Dendritic cell treated with granulocyte-macrophage colony-stimulating factor and Interleukin-4, amounts not matched to agents 40 ng/mL and 50 ng/mL, for 4 days (primary cell): Measurements from ENCODE around the gene CACNG7.

Source experiments
- H3K27ac Mint-ChIP-seq: one replicate; pipeline ENCODE4 v1.8.0; 2022; ENCODE audit warnings: mild to moderate bottlenecking, mixed read lengths
- H3K27me3 Mint-ChIP-seq: one replicate; pipeline ENCODE4 v1.8.0; 2022; ENCODE audit warnings: mild to moderate bottlenecking, mixed read lengths
- H3K36me3 Mint-ChIP-seq: one replicate; pipeline ENCODE4 v1.8.0; 2022; ENCODE audit warnings: low read depth, mixed read lengths
- H3K4me1 Mint-ChIP-seq: one replicate; pipeline ENCODE4 v1.8.0; 2022; ENCODE audit warnings: low read depth, mixed read lengths
- H3K4me3 Mint-ChIP-seq: one replicate; pipeline ENCODE4 v1.8.0; 2022; ENCODE audit warnings: mild to moderate bottlenecking, moderate library complexity, mixed read lengths
- H3K9me3 Mint-ChIP-seq: one replicate; pipeline ENCODE4 v1.8.0; 2022; ENCODE audit warnings: mixed read lengths
- intact Hi-C: fragments of 100-400 bp; cut with micrococcal nuclease; formaldehyde crosslinking; loops from one replicate; pipeline ENCODE4 v1.15.0; 2022

CACNG7 gene

GRCh38 chr19:53883231-53883661 lies 25.8 kb upstream of the CACNG7 start:
- no peak overlapping the region for H3K27ac Mint-ChIP-seq
- H3K4me3 Mint-ChIP-seq: no peak overlapping the region
- intact Hi-C loops: loop anchor here (5.0 kb wide), 1 partner anchor 41 kb away; no protein-coding TSS in a partner anchor

GRCh38 chr19:53883741-53884140 lies 25.3 kb upstream of the CACNG7 start:
- no peak overlapping the region for H3K27ac Mint-ChIP-seq
- peaks cover 6% of the 10 kb centered on the region for H3K4me1 Mint-ChIP-seq
- H3K36me3 Mint-ChIP-seq: no peaks in the 10 kb centered on the region
- no peaks in the 10 kb centered on the region for H3K9me3 Mint-ChIP-seq
- H3K27me3 Mint-ChIP-seq: peaks cover 46% of the 10 kb centered on the region
- intact Hi-C loops: loop anchor here (5.0 kb wide), 1 partner anchor 41 kb away; no protein-coding TSS in a partner anchor
- H3K4me3 Mint-ChIP-seq: no peak overlapping the region

More at GRCh38 chr19:53883231-53883661, 25.8 kb upstream of the CACNG7 start:
- Mint-ChIP-seq H3K27me3 (peaks cover 46% of the 10 kb centered on the region), H3K36me3 (no peaks in the 10 kb centered on the region), H3K9me3 (no peaks in the 10 kb centered on the region), H3K4me1 (peaks cover 6% of the 10 kb centered on the region)

GRCh38 chr19:53884256-53884655 lies 24.8 kb upstream of the CACNG7 start:
- Mint-ChIP-seq H3K9me3 (no peaks in the 10 kb centered on the region), H3K27ac (no peak overlapping the region), H3K27me3 (peaks cover 49% of the 10 kb centered on the region), H3K4me1 (peaks cover 6% of the 10 kb centered on the region), H3K4me3 (no peak overlapping the region), H3K36me3 (no peaks in the 10 kb centered on the region)
- intact Hi-C loops: loop anchor here (5.0 kb wide), 1 partner anchor 42 kb away; no protein-coding TSS in a partner anchor

GRCh38 chr19:53885036-53885435 lies 24.0 kb upstream of the CACNG7 start:
- Mint-ChIP-seq H3K27me3 (peaks cover 51% of the 10 kb centered on the region), H3K27ac (no peak overlapping the region), H3K9me3 (no peaks in the 10 kb centered on the region), H3K4me1 (peaks cover 9% of the 10 kb centered on the region), H3K4me3 (no peak overlapping the region), H3K36me3 (no peaks in the 10 kb centered on the region)
- intact Hi-C loops: no loop called here

GRCh38 chr19:53892301-53892980 lies 16.6 kb upstream of the CACNG7 start:
- Mint-ChIP-seq H3K4me1 (peaks cover 5% of the 10 kb centered on the region), H3K27me3 (peaks cover 59% of the 10 kb centered on the region), H3K27ac (no peak overlapping the region)

GRCh38 chr19:53892981-53893325 lies 16.1 kb upstream of the CACNG7 start:
- intact Hi-C loops: no loop called here
- no peaks in the 10 kb centered on the region for H3K9me3 Mint-ChIP-seq

More at GRCh38 chr19:53892301-53892980, 16.6 kb upstream of the CACNG7 start:
- no peaks in the 10 kb centered on the region for H3K36me3 Mint-ChIP-seq
- H3K4me3 Mint-ChIP-seq: no peak overlapping the region
- intact Hi-C loops: no loop called here
- H3K9me3 Mint-ChIP-seq: no peaks in the 10 kb centered on the region

GRCh38 chr19:53894707-53895106 lies 14.4 kb upstream of the CACNG7 start:
- Mint-ChIP-seq H3K27ac (no peak overlapping the region), H3K9me3 (no peaks in the 10 kb centered on the region), H3K4me3 (no peak overlapping the region), H3K4me1 (peaks cover 21% of the 10 kb centered on the region), H3K27me3 (peaks cover 74% of the 10 kb centered on the region), H3K36me3 (no peaks in the 10 kb centered on the region)
- intact Hi-C loops: no loop called here

More at GRCh38 chr19:53892981-53893325, 16.1 kb upstream of the CACNG7 start:
- H3K36me3 Mint-ChIP-seq: no peaks in the 10 kb centered on the region
- peaks cover 9% of the 10 kb centered on the region for H3K4me1 Mint-ChIP-seq
- H3K27ac Mint-ChIP-seq: no peak overlapping the region
- H3K4me3 Mint-ChIP-seq: no peak overlapping the region
- peaks cover 61% of the 10 kb centered on the region for H3K27me3 Mint-ChIP-seq

- H3K9me3 Mint-ChIP-seq: no peaks in the 10 kb centered on the region
- peaks cover 16% of the 10 kb centered on the region for H3K4me1 Mint-ChIP-seq
- intact Hi-C loops: no loop called here
- H3K4me3 Mint-ChIP-seq: no peak overlapping the region
- H3K27me3 Mint-ChIP-seq: peaks cover 79% of the 10 kb centered on the region
- H3K36me3 Mint-ChIP-seq: no peaks in the 10 kb centered on the region
- H3K27ac Mint-ChIP-seq: no peak overlapping the region
These were observed 12.4 kb upstream of the CACNG7 start for GRCh38 chr19:53896682-53897081.

- intact Hi-C loops: no loop called here
- Mint-ChIP-seq H3K4me1 (peaks cover 16% of the 10 kb centered on the region), H3K36me3 (no peaks in the 10 kb centered on the region), H3K27me3 (peaks cover 78% of the 10 kb centered on the region), H3K27ac (no peak overlapping the region), H3K4me3 (no peak overlapping the region), H3K9me3 (no peaks in the 10 kb centered on the region)
These were observed 11.6 kb upstream of the CACNG7 start for GRCh38 chr19:53897459-53897858.

- Mint-ChIP-seq H3K9me3 (no peaks in the 10 kb centered on the region), H3K36me3 (no peaks in the 10 kb centered on the region), H3K27ac (no peak overlapping the region), H3K4me1 (peaks cover 16% of the 10 kb centered on the region), H3K27me3 (peaks cover 74% of the 10 kb centered on the region), H3K4me3 (no peak overlapping the region)
- intact Hi-C loops: no loop called here
These were observed 10.9 kb upstream of the CACNG7 start for GRCh38 chr19:53898166-53898565.

GRCh38 chr19:53898636-53899341 lies 10.3 kb upstream of the CACNG7 start:
- peaks cover 16% of the 10 kb centered on the region for H3K4me1 Mint-ChIP-seq
- intact Hi-C loops: no loop called here
- H3K4me3 Mint-ChIP-seq: no peak overlapping the region
- H3K27me3 Mint-ChIP-seq: peaks cover 71% of the 10 kb centered on the region
- H3K27ac Mint-ChIP-seq: no peak overlapping the region
- H3K9me3 Mint-ChIP-seq: no peaks in the 10 kb centered on the region
- H3K36me3 Mint-ChIP-seq: no peaks in the 10 kb centered on the region

GRCh38 chr19:53900191-53900860 lies 8.8 kb upstream of the CACNG7 start:
- intact Hi-C loops: loop anchor here (10.0 kb wide), 1 partner anchor 124 kb away; no protein-coding TSS in a partner anchor
- no peaks in the 10 kb centered on the region for H3K36me3 Mint-ChIP-seq
- H3K27me3 Mint-ChIP-seq: peaks cover 75% of the 10 kb centered on the region
- no peak overlapping the region for H3K4me3 Mint-ChIP-seq
- no peak overlapping the region for H3K27ac Mint-ChIP-seq
- no peaks in the 10 kb centered on the region for H3K9me3 Mint-ChIP-seq
- peaks cover 16% of the 10 kb centered on the region for H3K4me1 Mint-ChIP-seq

GRCh38 chr19:53903055-53903680 lies 5.9 kb upstream of the CACNG7 start:
- Mint-ChIP-seq H3K4me1 (peaks cover 32% of the 10 kb centered on the region), H3K27ac (no peak overlapping the region), H3K9me3 (no peaks in the 10 kb centered on the region), H3K36me3 (no peaks in the 10 kb centered on the region), H3K27me3 (peaks cover 79% of the 10 kb centered on the region), H3K4me3 (no peak overlapping the region)
- intact Hi-C loops: loop anchor here (1.0 to 10.0 kb wide), 2 partner anchors 24 to 122 kb away; no protein-coding TSS in a partner anchor
